Fibroblast of the aortic adventitia (primary cell): Measurements from ENCODE around the gene IQCH. TPM values are rescaled to one million over a fixed set of nuclear protein-coding genes. Genes with fewer than 3 reads are reported as not detected.

Source experiments
- DNase-seq: peaks from one replicate; pipeline ENCODE4 v3.0.0-alpha.2; 2010; ENCODE audit warnings: low read depth
- H3K4me3 ChIP-seq: 2 replicates; pipeline ENCODE4 v1.5.1; 2011; ENCODE audit warnings: low read depth, mild to moderate bottlenecking, control low read depth, low read length, moderate library complexity
- CTCF ChIP-seq: IDR thresholded peaks from 2 replicates; pipeline ENCODE4 v1.5.1; 2011; ENCODE audit warnings: mild to moderate bottlenecking, low read length, control low read depth, inconsistent platforms; ENCODE audit not compliant: insufficient read depth
- total RNA-seq: library from RNA; depleted of rRNA; stranded (reverse); fragments of >200 nt; gene quantifications from 2 replicates; pipeline ENCODE4 v1.2.3, GENCODE V29; 2012; ENCODE audit warnings: low replicate concordance

The IQCH gene
- total RNA-seq, 1 donor, result 3.6 TPM

DNA sequence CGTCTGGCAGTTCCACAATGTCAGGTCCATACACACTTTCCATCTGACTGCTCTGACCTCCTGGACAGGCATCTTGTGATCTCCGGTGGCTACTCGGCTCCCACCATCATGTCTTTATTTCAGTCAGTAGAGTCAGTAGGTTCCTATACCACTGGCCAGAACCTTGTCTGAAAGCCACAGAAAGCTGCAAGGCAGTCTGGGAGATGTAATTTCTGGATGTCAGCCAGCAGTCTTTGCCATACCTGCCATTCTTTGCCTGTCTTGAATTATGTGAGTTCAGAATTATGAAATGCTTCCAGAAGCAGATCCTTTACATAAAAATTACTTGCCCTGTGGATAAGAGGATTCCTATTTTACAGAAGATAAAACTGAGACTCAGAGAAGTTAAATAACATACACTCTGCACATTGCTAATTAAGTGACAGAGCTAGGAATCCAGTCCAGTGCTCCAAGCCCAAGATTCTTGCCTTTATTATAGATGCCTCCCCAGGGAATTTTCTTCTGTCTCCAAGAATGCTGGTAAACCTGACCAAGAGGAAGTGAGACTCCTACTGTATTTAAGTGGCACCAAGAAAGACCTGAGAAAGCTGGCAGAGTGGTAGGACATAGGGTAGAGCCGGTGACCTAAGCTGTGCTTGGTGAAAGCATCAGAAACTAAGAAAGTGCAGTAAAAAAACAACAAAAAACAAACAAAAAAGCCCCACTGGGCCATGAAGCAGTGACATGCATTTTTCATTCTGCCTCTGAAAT, 75.6 kb downstream of the IQCH start:
- no peak for TF ChIP-seq CTCF

GRCh38 chr15:67331676-67332075, 77.1 kb downstream of the IQCH start:
- TF ChIP-seq CTCF, result no peak
- peak; percentile 14 for DNase-seq
- no peak overlapping the region for H3K4me3 ChIP-seq

More for the DNA sequence above, 75.6 kb downstream of the IQCH start:
- DNase-seq, result peak; percentile 7
- H3K4me3 ChIP-seq, result no peak overlapping the region

DNA sequence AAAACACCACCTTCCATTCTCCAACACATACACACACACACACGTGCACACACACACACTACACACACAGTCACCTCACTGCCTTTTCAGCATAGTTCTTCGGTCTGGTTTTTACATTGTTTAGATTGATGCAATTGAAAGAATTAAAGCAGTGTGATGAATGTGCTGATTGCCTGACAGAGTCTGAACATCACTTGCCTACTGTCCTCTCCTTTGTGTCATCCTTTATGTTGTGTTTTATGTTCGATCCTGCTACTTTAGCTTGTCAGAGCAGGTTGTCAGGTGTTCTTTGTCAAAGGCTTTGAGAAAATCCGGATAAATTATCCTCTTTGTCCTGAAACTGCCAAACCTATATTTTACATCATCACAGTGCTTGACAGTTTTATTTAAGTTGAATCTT, 80.4 kb downstream of the IQCH start:
- TF ChIP-seq CTCF, result no peak
- no peak for DNase-seq
- H3K4me3 ChIP-seq, result no peak overlapping the region

GRCh38 chr15:67335534-67336222, 81.1 kb downstream of the IQCH start:
- H3K4me3 ChIP-seq, result no peak overlapping the region
- TF ChIP-seq CTCF, result no peak
- no peak for DNase-seq

DNA sequence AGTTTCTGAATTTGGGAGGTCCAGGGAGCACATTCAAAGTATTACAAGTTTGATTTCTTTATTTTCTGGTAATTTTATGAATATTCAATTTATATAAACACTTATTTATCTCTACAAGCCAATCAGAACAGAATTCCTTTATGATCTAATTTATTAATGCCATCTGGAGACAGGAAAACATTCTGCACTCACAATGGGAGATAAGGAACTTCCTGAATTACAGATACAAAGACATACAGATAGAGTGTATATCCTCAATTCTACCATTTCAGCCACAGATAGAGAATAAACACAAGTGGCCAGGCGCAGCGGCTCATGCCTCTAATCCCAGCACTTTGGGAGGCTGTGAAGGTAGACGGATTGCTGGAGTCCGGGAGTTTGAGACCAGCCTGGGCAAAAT, 86.0 kb downstream of the IQCH start:
- no peak overlapping the region for H3K4me3 ChIP-seq
- TF ChIP-seq CTCF, result no peak
- DNase-seq, result no peak

- TF ChIP-seq CTCF, result no peak
- DNase-seq, result no peak
- H3K4me3 ChIP-seq, result no peak overlapping the region
These were observed 87.0 kb downstream of the IQCH start for GRCh38 chr15:67341539-67341938.
